Stomach (tissue), 9 donors: ENCODE measurements around the gene C1orf159. TPM values are rescaled to one million over a fixed set of nuclear protein-coding genes. Genes with fewer than 3 reads are reported as not detected.
A peak's percentile ranks its signal among the peaks of the same experiment; 100 is the strongest.

ENCODE experiments used
- DNase-seq, 2 donors: peaks; one replicate each; pipeline versions ENCODE4 v3.0.0 to v3.0.0-alpha.2; 2013 to 2019
- H3K27ac ChIP-seq, 5 donors: fragments of 200-600 bp in 4 of 5; sonication (generic) in 4 of 5; one replicate each; pipeline ENCODE4 v1.5.1; 2013 to 2019; ENCODE audit warnings: mild to moderate bottlenecking in 1 of 5, moderate library complexity in 1 of 5
- H3K27me3 ChIP-seq, 3 donors: fragments of 200-600 bp; sonication (generic); one replicate each; pipeline ENCODE4 v1.5.1; 2017 to 2019; ENCODE audit warnings: mixed run types in 1 of 3
- H3K36me3 ChIP-seq, 4 donors: fragments of 200-600 bp; sonication (generic); 1 replicate in 3 of 4; 2 replicates in 1 of 4; pipeline ENCODE4 v1.5.1; 2016 to 2019
- H3K4me1 ChIP-seq, 4 donors: fragments of 200-600 bp; sonication (generic); one replicate each; pipeline ENCODE4 v1.5.1; 2016 to 2019
- H3K4me3 ChIP-seq, 4 donors: fragments of 200-600 bp; sonication (generic) in 3 of 4; one replicate each; pipeline ENCODE4 v1.5.1; 2016 to 2019; ENCODE audit warnings: mild to moderate bottlenecking in 1 of 4
- H3K9me3 ChIP-seq, 4 donors: fragments of 200-600 bp; sonication (generic); one replicate each; pipeline ENCODE4 v1.5.1; 2016 to 2019
- EP300 ChIP-seq: sonication (generic); formaldehyde crosslinking; IDR thresholded peaks from one replicate; pipeline ENCODE4 v1.6.1; 2017; ENCODE audit warnings: antibody characterized with exemption
- POLR2A ChIP-seq, 4 donors: fragments of 450-650 bp; IDR thresholded peaks; one replicate each; pipeline ENCODE4 v1.6.1; 2016; ENCODE audit warnings: antibody characterized with exemption in 4 of 4, control low read depth in 2 of 4, mild to moderate bottlenecking in 1 of 4, moderate library complexity in 1 of 4
- POLR2AphosphoS5 ChIP-seq, 3 donors: sonication (generic); formaldehyde crosslinking; IDR thresholded peaks; one replicate each; pipeline ENCODE4 v1.6.1; 2016; ENCODE audit warnings: antibody characterized with exemption in 3 of 3
- WGBS, 5 donors: extraction: QIAGEN DNeasy Blood & Tissue Kit in 3 of 5; methylation state at CpG; one replicate each; pipeline versions ENCODE4 v1.1.5 to v1.1.7; 2013 to 2018; 5-methylcytosine and 5-hydroxymethylcytosine counted together
- intact Hi-C: fragments of 100-400 bp; cut with DNase I; formaldehyde crosslinking; loops from one replicate; pipeline ENCODE4 v1.15.1; 2023; ENCODE audit warnings: low total_unique reads
- polyA plus RNA-seq, 3 donors: library from polyadenylated mRNA; stranded (reverse); fragments of 200-250 nt; gene quantifications; one replicate each; pipeline ENCODE4 v1.2.3, GENCODE V29; 2013
- total RNA-seq, 5 donors: library from RNA; depleted of rRNA; stranded (reverse); fragments of >200 nt; gene quantifications; one replicate each; pipeline versions ENCODE4 v1.1.0 to v1.2.3, GENCODE V29; 2014 to 2016
- TF ChIP-seq, protein P1 (sequence below), 7 experiments: fragments of 450-650 bp in 4 of 7; fragments of 200-600 bp in 3 of 7; sonication (generic) in 3 of 7; IDR thresholded peaks; one replicate each; pipeline ENCODE4 v1.5.1; 2016 to 2019; ENCODE audit warnings: antibody characterized with exemption in 7 of 7, control low read depth in 2 of 7, mild to moderate bottlenecking in 1 of 7
- donor health status: healthy with polysubstance abuse.
- donor health status: Bipolar disorder and iron deficiency.
- donor health status: healthy.

C1orf159 gene
- total and polyA plus RNA-seq, 8 donors, result 10.2 to 67.0 (median 18.5) TPM

DNA sequence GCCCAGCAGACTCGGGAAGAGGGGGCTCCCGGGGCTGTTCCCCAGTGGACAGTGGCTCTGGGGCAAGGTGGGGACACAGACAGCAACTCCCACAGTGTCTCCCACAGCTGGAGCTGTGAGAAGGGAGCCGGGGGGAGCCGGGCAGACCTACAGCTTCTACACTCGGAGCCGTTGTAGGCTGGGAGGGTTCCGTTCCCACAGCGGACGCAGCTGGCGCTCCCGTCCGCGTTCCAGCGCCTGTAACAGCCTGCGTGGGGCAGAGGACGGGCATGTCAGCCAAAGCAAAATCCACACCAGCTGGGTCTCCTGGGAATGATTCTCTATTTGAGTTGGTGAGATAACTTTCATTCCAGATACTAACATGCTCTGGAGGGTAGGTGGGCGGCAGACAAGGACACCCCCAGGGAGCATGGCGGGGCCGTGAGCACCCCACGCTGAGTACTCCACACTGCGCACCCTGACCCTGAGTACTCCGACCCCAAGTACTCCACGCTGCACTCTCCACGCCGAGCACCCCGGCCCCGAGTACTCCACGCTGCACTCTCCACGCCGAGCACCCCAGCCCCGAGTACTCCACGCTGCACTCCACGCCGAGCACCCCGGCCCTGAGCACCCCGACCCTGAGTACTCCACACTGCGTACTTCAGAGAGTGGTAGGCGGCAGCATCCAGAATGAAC is 28.4 kb downstream of the C1orf159 start:
- DNase-seq, result no peak
- H3K4me3 ChIP-seq, result no peak overlapping the region
- intact Hi-C loops, result no loop called here
- peaks cover 0 to 44% (median 22%) of the 10 kb centered on the region in 4 donors for H3K36me3 ChIP-seq
- no peaks in the 10 kb centered on the region for H3K9me3 ChIP-seq
- no peaks in the 10 kb centered on the region for H3K27me3 ChIP-seq
- TF ChIP-seq POLR2AphosphoS5 (IDR thresholded peaks at IDR 0.05) (no peak), POLR2A (IDR thresholded peaks at IDR 0.05) (no peak), EP300 (no peak)
- TF ChIP-seq, protein P1, sequence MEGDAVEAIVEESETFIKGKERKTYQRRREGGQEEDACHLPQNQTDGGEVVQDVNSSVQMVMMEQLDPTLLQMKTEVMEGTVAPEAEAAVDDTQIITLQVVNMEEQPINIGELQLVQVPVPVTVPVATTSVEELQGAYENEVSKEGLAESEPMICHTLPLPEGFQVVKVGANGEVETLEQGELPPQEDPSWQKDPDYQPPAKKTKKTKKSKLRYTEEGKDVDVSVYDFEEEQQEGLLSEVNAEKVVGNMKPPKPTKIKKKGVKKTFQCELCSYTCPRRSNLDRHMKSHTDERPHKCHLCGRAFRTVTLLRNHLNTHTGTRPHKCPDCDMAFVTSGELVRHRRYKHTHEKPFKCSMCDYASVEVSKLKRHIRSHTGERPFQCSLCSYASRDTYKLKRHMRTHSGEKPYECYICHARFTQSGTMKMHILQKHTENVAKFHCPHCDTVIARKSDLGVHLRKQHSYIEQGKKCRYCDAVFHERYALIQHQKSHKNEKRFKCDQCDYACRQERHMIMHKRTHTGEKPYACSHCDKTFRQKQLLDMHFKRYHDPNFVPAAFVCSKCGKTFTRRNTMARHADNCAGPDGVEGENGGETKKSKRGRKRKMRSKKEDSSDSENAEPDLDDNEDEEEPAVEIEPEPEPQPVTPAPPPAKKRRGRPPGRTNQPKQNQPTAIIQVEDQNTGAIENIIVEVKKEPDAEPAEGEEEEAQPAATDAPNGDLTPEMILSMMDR (IDR thresholded peaks at IDR 0.05), result no peak
- H3K27ac ChIP-seq, result no peak overlapping the region
- H3K4me1 ChIP-seq, result no peaks in the 10 kb centered on the region
- WGBS, 5 donors, result 93 to 96% (median 93%) methylated on average over 37 to 38 of the region's 38 CpGs

DNA sequence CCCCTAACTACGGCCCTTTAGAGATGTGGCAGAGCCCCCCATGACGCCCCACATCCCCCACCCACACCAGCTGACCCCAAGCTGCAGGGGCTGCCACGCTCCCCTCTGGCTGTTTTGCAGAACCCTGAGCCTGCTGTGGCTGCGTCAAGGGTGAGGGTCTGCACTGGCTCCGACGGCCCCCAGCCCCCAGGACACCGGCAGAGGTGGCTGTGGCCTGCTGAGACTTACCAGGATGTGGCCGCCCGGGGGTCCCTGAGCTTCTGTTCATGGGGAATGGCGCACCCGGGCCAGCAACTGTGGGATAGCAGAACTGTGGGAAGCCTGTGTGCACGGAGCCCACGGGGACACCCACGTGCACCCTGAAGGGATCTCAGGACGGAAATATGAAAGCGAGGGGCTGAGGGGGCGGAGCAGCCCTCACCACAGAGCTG is 29.0 kb downstream of the C1orf159 start:
- no peaks in the 10 kb centered on the region for H3K4me1 ChIP-seq
- 92 to 97% (median 95%) methylated on average over 4 to 17 of the region's 17 CpGs for WGBS, 5 donors
- peaks cover 0 to 48% (median 28%) of the 10 kb centered on the region in 4 donors for H3K36me3 ChIP-seq
- H3K27me3 ChIP-seq, result no peaks in the 10 kb centered on the region
- no peak overlapping the region for H3K4me3 ChIP-seq
- no peak for DNase-seq
- TF ChIP-seq EP300, result no peak
- TF ChIP-seq POLR2AphosphoS5 (IDR thresholded peaks at IDR 0.05), result no peak
- no peak overlapping the region for H3K27ac ChIP-seq
- H3K9me3 ChIP-seq, result no peaks in the 10 kb centered on the region
- intact Hi-C loops, result no loop called here

DNA sequence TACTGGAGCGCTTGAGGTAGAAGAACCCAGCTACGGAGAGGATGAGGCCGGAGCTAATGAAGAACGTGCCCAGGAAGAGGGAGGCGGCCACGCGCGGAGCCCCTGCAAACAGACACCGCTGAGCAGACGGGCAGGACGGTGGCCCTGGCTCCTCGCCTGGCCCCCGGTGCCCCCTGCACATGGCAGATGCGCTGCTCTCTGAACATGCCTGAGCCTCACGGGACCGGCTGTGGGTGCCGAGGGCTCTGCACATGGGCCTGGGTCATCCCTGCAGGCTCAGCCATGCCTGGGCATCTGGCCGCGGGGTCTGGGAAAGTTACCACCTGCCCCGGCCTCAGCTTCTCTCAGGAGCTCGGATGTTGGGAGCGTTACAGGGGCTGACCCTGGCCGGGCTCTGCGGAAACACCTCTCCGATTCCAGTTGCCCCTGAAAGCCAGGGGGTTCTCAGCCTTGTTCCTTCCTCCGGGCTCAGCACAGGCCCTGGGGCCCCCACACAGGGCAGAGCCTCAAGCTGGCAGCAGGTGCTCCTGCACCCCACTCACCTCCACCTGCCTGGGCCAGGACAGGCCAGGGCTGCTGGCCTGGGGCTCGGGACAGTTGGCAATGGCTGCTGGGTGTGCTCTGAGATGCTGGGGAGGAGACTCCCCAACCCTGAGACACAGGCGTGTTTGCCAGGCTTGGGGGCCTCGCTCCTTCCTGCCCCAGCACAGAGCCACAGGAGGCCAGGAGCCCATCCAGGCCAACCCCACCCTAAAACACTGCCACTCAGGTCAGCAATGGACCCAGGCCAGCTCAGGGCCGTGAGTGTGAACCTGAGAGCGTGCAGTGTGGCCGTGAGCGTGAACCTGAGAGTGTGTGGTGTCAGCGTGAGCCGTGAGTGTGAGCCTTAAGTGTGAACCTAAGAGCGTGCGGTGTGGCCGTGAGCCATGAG is 29.7 kb downstream of the C1orf159 start:
- intact Hi-C loops, result no loop called here
- Histone ChIP-seq H3K4me3 (no peak overlapping the region), H3K4me1 (no peaks in the 10 kb centered on the region), H3K9me3 (no peaks in the 10 kb centered on the region), H3K36me3 (peaks cover 0 to 51% (median 28%) of the 10 kb centered on the region in 4 donors), H3K27ac (no peak overlapping the region), H3K27me3 (no peaks in the 10 kb centered on the region)
- 94 to 95% (median 94%) methylated on average over 21 to 38 of the region's 38 CpGs for WGBS, 5 donors
- TF ChIP-seq POLR2A (IDR thresholded peaks at IDR 0.05) (no peak), EP300 (no peak), POLR2AphosphoS5 (IDR thresholded peaks at IDR 0.05) (no peak)
- TF ChIP-seq, protein P1 (IDR thresholded peaks at IDR 0.05), result no peak
- no peak for DNase-seq

DNA sequence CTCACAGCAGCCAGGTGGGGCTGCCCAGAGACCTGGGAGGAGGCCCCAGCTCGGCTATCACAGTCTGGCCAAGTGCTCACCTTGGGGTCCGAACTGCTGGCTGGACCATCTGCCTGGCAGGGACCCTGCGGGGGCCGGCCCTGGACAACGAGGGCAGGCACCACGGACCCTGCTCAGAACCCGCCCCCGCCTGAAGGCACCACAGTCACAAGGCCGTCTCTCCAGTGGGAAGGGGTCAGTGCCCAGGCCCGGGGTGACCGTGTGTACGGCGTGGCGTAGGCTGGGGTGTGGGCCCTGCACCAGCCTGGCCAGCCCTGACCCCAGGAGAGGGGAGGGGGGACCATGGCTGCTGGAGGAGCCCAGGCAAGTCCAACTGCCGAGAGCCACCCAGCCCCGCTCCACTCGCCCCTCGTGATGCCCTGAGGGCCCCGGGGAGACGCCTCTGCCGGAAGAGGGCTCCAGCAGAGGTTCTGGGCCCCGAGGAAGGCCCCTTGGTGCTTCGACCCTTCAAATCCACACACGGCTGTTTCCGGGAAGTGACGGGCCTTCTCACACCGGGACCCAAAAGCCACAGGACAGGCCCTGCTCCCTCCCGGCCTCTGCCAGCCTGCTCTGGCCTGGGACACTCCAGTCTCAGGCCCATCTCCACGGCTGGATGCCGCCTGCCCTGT is 30.6 kb downstream of the C1orf159 start:
- Histone ChIP-seq H3K4me3 (no peak overlapping the region), H3K9me3 (no peaks in the 10 kb centered on the region), H3K36me3 (peaks cover 0 to 48% (median 28%) of the 10 kb centered on the region in 4 donors), H3K27me3 (peaks cover 0 to under 1% (median 0%) of the 10 kb centered on the region in 3 donors), H3K27ac (no peak overlapping the region), H3K4me1 (peaks cover 1 to 2% (median 2%) of the 10 kb centered on the region in 4 donors)
- intact Hi-C loops, result no loop called here
- DNase-seq, result peak; percentile 3 to 15
- WGBS, 5 donors, result 92 to 95% (median 94%) methylated on average over 16 to 30 of the region's 30 CpGs
- TF ChIP-seq EP300, result no peak
- TF ChIP-seq, protein P1 (IDR thresholded peaks at IDR 0.05), result no peak
